OCI-LY7 (cell line): Measurements from ENCODE around the gene OR2T29. TPM values are rescaled to one million over a fixed set of nuclear protein-coding genes. Genes with fewer than 3 reads are reported as not detected.
"Not testable (repeated sequence)": the region's sequence is repeated elsewhere in the genome, so short reads cannot be mapped to it uniquely, and the experiment has no call there.

Source experiments
- BruUV-seq: library from RNA; stranded (reverse); fragments of 400-500 nt; replicated peaks from 2 replicates; lab custom pipeline; 2021; lab: Mats Ljungman, UMichigan
- CTCF ChIA-PET: fragments of 300-600 bp; sonication (Branson Sonifier 250); formaldehyde crosslinking; loops from one replicate; lab custom pipeline; 2022; ENCODE audit warnings: antibody characterized with exemption; ENCODE audit not compliant: unreplicated experiment; lab: Charles Lee
- POLR2A ChIA-PET: fragments of 300-600 bp; sonication (Branson Sonifier 250); formaldehyde crosslinking; loops from one replicate; lab custom pipeline; 2022; ENCODE audit warnings: antibody characterized with exemption; lab: Charles Lee
- DNase-seq: peaks from one replicate; pipeline ENCODE4 v3.0.0-alpha.2; 2015; ENCODE audit warnings: low spot score
- H2AFZ ChIP-seq: fragments of 200-600 bp; sonication (generic), shearing (Covaris generic); 2 replicates; pipeline ENCODE4 v1.6.1; 2014; ENCODE audit warnings: mild to moderate bottlenecking, antibody characterized with exemption, low read length, moderate library complexity
- H3K27ac ChIP-seq: fragments of 200-600 bp; sonication (generic); 2 replicates; pipeline ENCODE4 v1.5.1; 2014; ENCODE audit warnings: mixed run types, low read depth, mild to moderate bottlenecking, moderate library complexity, low read length, inconsistent platforms; ENCODE audit not compliant: poor library complexity, severe bottlenecking
- H3K36me3 ChIP-seq: fragments of 200-600 bp; sonication (generic); 2 replicates; pipeline ENCODE4 v1.6.1; 2014; ENCODE audit warnings: mild to moderate bottlenecking, antibody characterized with exemption, low read length, moderate library complexity, mixed read lengths; ENCODE audit not compliant: insufficient read depth
- H3K4me1 ChIP-seq: fragments of 200-600 bp; sonication (generic); 2 replicates; pipeline ENCODE4 v1.5.1; 2014; ENCODE audit warnings: mild to moderate bottlenecking, low read length; ENCODE audit not compliant: insufficient read depth, poor library complexity, severe bottlenecking
- H3K4me2 ChIP-seq: fragments of 200-600 bp; sonication (generic); 2 replicates; pipeline ENCODE4 v1.6.1; 2014; ENCODE audit warnings: mild to moderate bottlenecking, low read length
- H3K4me3 ChIP-seq: fragments of 200-600 bp; sonication (generic); 2 replicates; pipeline ENCODE4 v1.5.1; 2014; ENCODE audit warnings: mild to moderate bottlenecking, low read depth, low read length; ENCODE audit not compliant: poor library complexity, severe bottlenecking
- H3K79me2 ChIP-seq: fragments of 200-600 bp; sonication (generic); 2 replicates; pipeline ENCODE4 v1.6.1; 2016; ENCODE audit warnings: low read depth, mild to moderate bottlenecking, low read length, moderate library complexity, mixed read lengths; ENCODE audit not compliant: insufficient read depth
- H3K9me2 ChIP-seq: fragments of 200-600 bp; sonication (generic); 2 replicates; pipeline ENCODE4 v1.6.1; 2016; ENCODE audit warnings: mild to moderate bottlenecking, low read length, mixed read lengths; ENCODE audit not compliant: insufficient read depth
- H3K9me3 ChIP-seq: fragments of 200-600 bp; sonication (generic); 2 replicates; pipeline ENCODE4 v1.6.1; 2014; ENCODE audit warnings: mild to moderate bottlenecking, mixed run types, low read length, mixed read lengths
- H4K20me1 ChIP-seq: fragments of 200-600 bp; sonication (generic); 2 replicates; pipeline ENCODE4 v1.6.1; 2014; ENCODE audit warnings: mild to moderate bottlenecking, antibody characterized with exemption, low read length, moderate library complexity, mixed read lengths; ENCODE audit not compliant: insufficient read depth
- CTCF ChIP-seq: fragments of 200-600 bp; sonication (generic); conservative IDR thresholded peaks from 2 replicates; pipeline ENCODE4 v1.5.1; 2014; ENCODE audit warnings: mild to moderate bottlenecking, antibody characterized with exemption, low read length, moderate library complexity, mixed read lengths
- EZH2phosphoT487 ChIP-seq: fragments of 200-600 bp; sonication (generic); IDR thresholded peaks from 2 replicates; pipeline ENCODE4 v1.6.1; 2018; ENCODE audit warnings: low read depth, borderline replicate concordance, mild to moderate bottlenecking, mixed run types, antibody characterized with exemption, low read length, moderate library complexity, mixed read lengths
- intact Hi-C: fragments of 100-400 bp; cut with micrococcal nuclease; formaldehyde crosslinking; loops from one replicate; pipeline ENCODE4 v1.10.0; 2022; ENCODE audit not compliant: unreplicated experiment
- total RNA-seq, 2 experiments: library from RNA; depleted of rRNA in 1 of 2; stranded (reverse); fragments of >200 nt in 1 of 2; shearing (Covaris generic) in 1 of 2; gene quantifications; 2 replicates each; pipeline ENCODE4 v1.2.3, GENCODE V29; 2014 to 2022

OR2T29 gene
- total RNA-seq, 2 experiments from 2014 or later = not detected

- H3K4me3 ChIP-seq, H3K9me2 ChIP-seq, H3K4me2 ChIP-seq, H3K36me3 ChIP-seq, DNase-seq, POLR2A ChIA-PET, H2AFZ ChIP-seq, CTCF ChIA-PET, H3K27ac ChIP-seq, BruUV-seq, H3K9me3 ChIP-seq, H3K79me2 ChIP-seq, H3K4me1 ChIP-seq, intact Hi-C loops, H4K20me1 ChIP-seq: not testable (repeated sequence)
Observed at GRCh38 chr1:248547383-248547782, 15.2 kb downstream of the OR2T29 start.

- H3K4me1 ChIP-seq, H2AFZ ChIP-seq, DNase-seq, H3K4me2 ChIP-seq, intact Hi-C loops, H3K79me2 ChIP-seq, H3K36me3 ChIP-seq, H4K20me1 ChIP-seq, H3K9me3 ChIP-seq, BruUV-seq, H3K27ac ChIP-seq, H3K4me3 ChIP-seq, CTCF ChIA-PET, POLR2A ChIA-PET, H3K9me2 ChIP-seq: not testable (repeated sequence)
Observed at GRCh38 chr1:248537449-248537848, 25.1 kb downstream of the OR2T29 start.

GRCh38 chr1:248521856-248522255, 40.7 kb downstream of the OR2T29 start:
- ChIA-PET CTCF (no interaction called here), POLR2A (interaction anchor here (0.6 kb wide), 1 partner anchor 175 kb away, joined by 3 read pairs; no protein-coding TSS in a partner anchor)
- no TSS peak for BruUV-seq
- Histone ChIP-seq H3K4me1 (no peaks in the 10 kb centered on the region), H3K27ac (no peak overlapping the region), H3K9me3 (no peaks in the 10 kb centered on the region), H3K4me2 (no peak overlapping the region), H2AFZ (no peak overlapping the region), H3K79me2 (no peaks in the 10 kb centered on the region), H3K4me3 (no peak overlapping the region), H4K20me1 (no peaks in the 10 kb centered on the region), H3K9me2 (no peaks in the 10 kb centered on the region), H3K36me3 (no peaks in the 10 kb centered on the region)
- TF ChIP-seq CTCF = no peak
- TF ChIP-seq EZH2phosphoT487 = no peak
- intact Hi-C loops = no loop called here
- DNase-seq = no peak

GRCh38 chr1:248510217-248510616, 52.4 kb downstream of the OR2T29 start:
- H4K20me1 ChIP-seq, H3K9me3 ChIP-seq, H3K36me3 ChIP-seq, intact Hi-C loops, BruUV-seq, H3K79me2 ChIP-seq, H3K4me3 ChIP-seq, H2AFZ ChIP-seq, H3K4me2 ChIP-seq, H3K9me2 ChIP-seq, DNase-seq, H3K27ac ChIP-seq, CTCF ChIA-PET, H3K4me1 ChIP-seq, POLR2A ChIA-PET: not testable (repeated sequence)

- CTCF ChIA-PET, H3K79me2 ChIP-seq, BruUV-seq, intact Hi-C loops, H3K4me1 ChIP-seq, H3K9me2 ChIP-seq, H3K27ac ChIP-seq, H4K20me1 ChIP-seq, H3K36me3 ChIP-seq, H3K9me3 ChIP-seq, H2AFZ ChIP-seq, H3K4me3 ChIP-seq, H3K4me2 ChIP-seq, DNase-seq, POLR2A ChIA-PET: not testable (repeated sequence)
Observed at GRCh38 chr1:248507773-248508172, 54.8 kb downstream of the OR2T29 start, which contains the start of gene OR2G6. OR2G6 (plus strand) TSS chr1:248508073; CDS start chr1:248521647, 13,574 bp downstream.
